Endodermal cell (in vitro differentiated cells): ENCODE data around the gene PON3. TPM values are rescaled to one million over a fixed set of nuclear protein-coding genes. Genes with fewer than 3 reads are reported as not detected.

ENCODE experiments used
- DNase-seq: peaks from one replicate; pipeline ENCODE4 v3.0.0-alpha.2; 2017
- H3K27ac ChIP-seq: 2 replicates; pipeline ENCODE4 v1.5.1; 2013; ENCODE audit warnings: mild to moderate bottlenecking, low read depth, low read length, moderate library complexity
- H3K27me3 ChIP-seq: 2 replicates; pipeline ENCODE4 v1.6.1; 2013; ENCODE audit warnings: mild to moderate bottlenecking, low read length, moderate library complexity; ENCODE audit not compliant: insufficient read depth, control insufficient read depth, poor library complexity, severe bottlenecking
- H3K36me3 ChIP-seq: 2 replicates; pipeline ENCODE4 v1.7.0; 2013; ENCODE audit warnings: mild to moderate bottlenecking, low read length, moderate library complexity; ENCODE audit not compliant: control insufficient read depth, insufficient read depth
- H3K4me1 ChIP-seq: one replicate; pipeline ENCODE4 v1.7.0; 2013; ENCODE audit warnings: low read length; ENCODE audit not compliant: control insufficient read depth, insufficient read depth
- H3K4me3 ChIP-seq: 2 replicates; pipeline ENCODE4 v1.5.1; 2013; ENCODE audit warnings: mild to moderate bottlenecking, low read length, moderate library complexity
- H3K9ac ChIP-seq: 2 replicates; pipeline ENCODE4 v1.6.1; 2013; ENCODE audit warnings: mild to moderate bottlenecking, low read length, moderate library complexity; ENCODE audit not compliant: poor library complexity, severe bottlenecking; ENCODE audit errors: extremely low read depth
- H3K9me3 ChIP-seq: 2 replicates; pipeline ENCODE4 v1.6.1; 2013; ENCODE audit warnings: mild to moderate bottlenecking, low read length, moderate library complexity; ENCODE audit not compliant: control insufficient read depth
- H3K27ac Mint-ChIP-seq: 2 replicates; pipeline ENCODE4 v1.8.0; 2020; ENCODE audit warnings: mixed read lengths
- H3K27me3 Mint-ChIP-seq: 2 replicates; pipeline ENCODE4 v1.8.0; 2021; ENCODE audit warnings: mild to moderate bottlenecking, mixed read lengths; ENCODE audit not compliant: insufficient read depth
- H3K36me3 Mint-ChIP-seq: 2 replicates; pipeline ENCODE4 v1.8.0; 2020; ENCODE audit warnings: low read depth, mixed read lengths
- H3K4me1 Mint-ChIP-seq: 2 replicates; pipeline ENCODE4 v1.8.0; 2020; ENCODE audit warnings: mixed read lengths
- H3K4me3 Mint-ChIP-seq: 2 replicates; pipeline ENCODE4 v1.8.0; 2020; ENCODE audit warnings: mild to moderate bottlenecking, moderate library complexity, mixed read lengths
- H3K9me3 Mint-ChIP-seq: 2 replicates; pipeline ENCODE4 v1.8.0; 2020; ENCODE audit warnings: mild to moderate bottlenecking, mixed read lengths
- CTCF ChIP-seq: fragments of 200-600 bp; sonication (generic); conservative IDR thresholded peaks from 2 replicates; pipeline ENCODE4 v1.5.0; 2021; ENCODE audit warnings: antibody characterized with exemption, mild to moderate bottlenecking
- WGBS, 2 experiments: methylation state at CpG; one replicate each; pipeline versions ENCODE4 v1.1.5 to v1.1.7; 2013; ENCODE audit warnings: missing lambda C conversion rate in 2 of 2, mixed read lengths in 1 of 2; ENCODE audit not compliant: insufficient coverage in 1 of 2, insufficient read length in 1 of 2; 5-methylcytosine and 5-hydroxymethylcytosine counted together
- total RNA-seq, 2 donors: library from RNA; stranded (reverse); fragmentation: NEBNext Ultra II Directional in 1 of 2; extraction: Animal tissue kit (Norgen Biotek cat#: 25700) in 1 of 2; gene quantifications; 2 replicates in 1 of 2; 3 replicates in 1 of 2; pipeline ENCODE4 v1.2.1, GENCODE V29; 2021

The PON3 gene
- total RNA-seq, 2 donors from 2014 or later = 0.55 TPM; not detected in 1

- TF ChIP-seq CTCF = no peak
- Mint-ChIP-seq H3K9me3 (no peaks in the 10 kb centered on the region), H3K27ac (no peak overlapping the region), H3K4me3 (no peak overlapping the region), H3K4me1 (peaks cover 22% of the 10 kb centered on the region), H3K36me3 (peaks cover 38% of the 10 kb centered on the region), H3K27me3 (no peaks in the 10 kb centered on the region)
- Histone ChIP-seq H3K36me3 (peaks cover 16% of the 10 kb centered on the region), H3K4me1 (peaks cover 19% of the 10 kb centered on the region), H3K27me3 (no peaks in the 10 kb centered on the region), H3K9ac (no peak overlapping the region), H3K9me3 (no peaks in the 10 kb centered on the region), H3K4me3 (no peak overlapping the region), H3K27ac (peak overlapping the region; percentile 79)
- no peak for DNase-seq
- WGBS, 2 experiments = 68% methylated on average over 3 of the region's 3 CpGs; no CpG with 5 or more reads in 1 of the 2 experiments
Measured at GRCh38 chr7:95427914-95428516, 31.8 kb upstream of the PON3 start.

DNA sequence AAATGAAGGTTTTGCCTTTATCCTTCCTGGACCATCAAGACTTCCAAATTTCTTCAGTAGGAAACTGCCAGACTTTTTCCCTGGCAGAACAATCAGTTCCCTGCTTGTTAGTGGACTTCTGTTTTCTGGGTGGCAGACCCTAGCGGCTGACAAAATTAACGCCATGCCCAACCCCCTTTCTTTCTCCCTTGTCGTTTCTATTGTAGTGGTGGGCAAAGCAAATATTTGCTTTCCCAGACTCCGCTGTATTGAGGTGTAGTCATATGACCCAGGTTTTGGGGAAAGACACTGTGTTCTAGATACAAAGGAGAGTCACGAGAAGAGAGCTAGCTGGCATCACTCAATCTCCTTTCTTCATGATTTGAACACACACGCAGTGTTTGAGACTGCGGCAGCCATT is 31.0 kb upstream of the PON3 start:
- Mint-ChIP-seq H3K4me3 (peak overlapping the region; percentile 3), H3K36me3 (peaks cover 33% of the 10 kb centered on the region), H3K27ac (no peak overlapping the region), H3K27me3 (no peaks in the 10 kb centered on the region), H3K9me3 (no peaks in the 10 kb centered on the region), H3K4me1 (peaks cover 22% of the 10 kb centered on the region)
- DNase-seq = no peak
- Histone ChIP-seq H3K36me3 (peaks cover 21% of the 10 kb centered on the region), H3K4me3 (no peak overlapping the region), H3K27me3 (no peaks in the 10 kb centered on the region), H3K9me3 (no peaks in the 10 kb centered on the region), H3K27ac (peak overlapping the region; percentile 80), H3K4me1 (peaks cover 19% of the 10 kb centered on the region), H3K9ac (no peak overlapping the region)
- 46 to 61% methylated on average over 3 to 7 of the region's 7 CpGs for WGBS, 2 experiments
- TF ChIP-seq CTCF = peak; percentile 44

GRCh38 chr7:95425694-95426093 is 29.5 kb upstream of the PON3 start:
- Histone ChIP-seq H3K36me3 (peaks cover 31% of the 10 kb centered on the region), H3K27ac (no peak overlapping the region), H3K27me3 (no peaks in the 10 kb centered on the region), H3K9me3 (no peaks in the 10 kb centered on the region), H3K4me1 (peaks cover 19% of the 10 kb centered on the region), H3K9ac (no peak overlapping the region), H3K4me3 (no peak overlapping the region)
- DNase-seq = no peak
- Mint-ChIP-seq H3K27ac (no peak overlapping the region), H3K4me1 (peaks cover 35% of the 10 kb centered on the region), H3K9me3 (no peaks in the 10 kb centered on the region), H3K36me3 (peaks cover 31% of the 10 kb centered on the region), H3K27me3 (no peaks in the 10 kb centered on the region), H3K4me3 (no peak overlapping the region)
- TF ChIP-seq CTCF = no peak
- WGBS, 2 experiments = 100% methylated on average over 2 of the region's 2 CpGs; no CpG with 5 or more reads in 1 of the 2 experiments
